Progenitor cell of endocrine pancreas (in vitro differentiated cells): ENCODE measurements around the gene C8A. TPM values are rescaled to one million over a fixed set of nuclear protein-coding genes. Genes with fewer than 3 reads are reported as not detected.

ENCODE experiments used
- DNase-seq: peaks from one replicate; pipeline ENCODE4 v3.0.0; 2021; ENCODE audit warnings: low spot score; ENCODE audit not compliant: unreplicated experiment
- H3K27ac Mint-ChIP-seq: 2 replicates; pipeline ENCODE4 v1.8.0; 2021; ENCODE audit warnings: mild to moderate bottlenecking, moderate library complexity, mixed read lengths
- H3K27me3 Mint-ChIP-seq: 2 replicates; pipeline ENCODE4 v1.8.0; 2021; ENCODE audit warnings: mixed read lengths
- H3K36me3 Mint-ChIP-seq: 2 replicates; pipeline ENCODE4 v1.8.0; 2022; ENCODE audit warnings: mixed read lengths; ENCODE audit not compliant: insufficient read depth
- H3K4me1 Mint-ChIP-seq: 2 replicates; pipeline ENCODE4 v1.8.0; 2021; ENCODE audit warnings: low read depth, mixed read lengths
- H3K4me3 Mint-ChIP-seq: 2 replicates; pipeline ENCODE4 v1.8.0; 2021; ENCODE audit warnings: low read depth, mild to moderate bottlenecking, moderate library complexity, mixed read lengths
- H3K9me3 Mint-ChIP-seq: 2 replicates; pipeline ENCODE4 v1.8.0; 2021; ENCODE audit warnings: low read depth, mixed read lengths
- total RNA-seq: library from RNA; stranded (reverse); gene quantifications from 2 replicates; pipeline ENCODE4 v1.2.1, GENCODE V29; 2021
- TF ChIP-seq, protein P1 (sequence below): fragments of 200-600 bp; sonication (generic); IDR thresholded peaks from one replicate; pipeline ENCODE4 v1.5.0; 2021; ENCODE audit warnings: antibody characterized with exemption, mild to moderate bottlenecking; ENCODE audit not compliant: unreplicated experiment

The C8A gene
- total RNA-seq, 1 donor from 2014 or later, result 0.77 TPM

GRCh38 chr1:56920591-56921001, 66.0 kb downstream of the C8A start:
- no peak for DNase-seq
- no peak overlapping the region for H3K27ac Mint-ChIP-seq
- TF ChIP-seq, protein P1, sequence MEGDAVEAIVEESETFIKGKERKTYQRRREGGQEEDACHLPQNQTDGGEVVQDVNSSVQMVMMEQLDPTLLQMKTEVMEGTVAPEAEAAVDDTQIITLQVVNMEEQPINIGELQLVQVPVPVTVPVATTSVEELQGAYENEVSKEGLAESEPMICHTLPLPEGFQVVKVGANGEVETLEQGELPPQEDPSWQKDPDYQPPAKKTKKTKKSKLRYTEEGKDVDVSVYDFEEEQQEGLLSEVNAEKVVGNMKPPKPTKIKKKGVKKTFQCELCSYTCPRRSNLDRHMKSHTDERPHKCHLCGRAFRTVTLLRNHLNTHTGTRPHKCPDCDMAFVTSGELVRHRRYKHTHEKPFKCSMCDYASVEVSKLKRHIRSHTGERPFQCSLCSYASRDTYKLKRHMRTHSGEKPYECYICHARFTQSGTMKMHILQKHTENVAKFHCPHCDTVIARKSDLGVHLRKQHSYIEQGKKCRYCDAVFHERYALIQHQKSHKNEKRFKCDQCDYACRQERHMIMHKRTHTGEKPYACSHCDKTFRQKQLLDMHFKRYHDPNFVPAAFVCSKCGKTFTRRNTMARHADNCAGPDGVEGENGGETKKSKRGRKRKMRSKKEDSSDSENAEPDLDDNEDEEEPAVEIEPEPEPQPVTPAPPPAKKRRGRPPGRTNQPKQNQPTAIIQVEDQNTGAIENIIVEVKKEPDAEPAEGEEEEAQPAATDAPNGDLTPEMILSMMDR, result no peak
- H3K9me3 Mint-ChIP-seq, result no peaks in the 10 kb centered on the region
- H3K36me3 Mint-ChIP-seq, result no peaks in the 10 kb centered on the region
- H3K4me3 Mint-ChIP-seq, result no peak overlapping the region
- peaks cover 17% of the 10 kb centered on the region for H3K27me3 Mint-ChIP-seq
- H3K4me1 Mint-ChIP-seq, result peaks cover 36% of the 10 kb centered on the region

- DNase-seq, result no peak
- H3K4me3 Mint-ChIP-seq, result no peak overlapping the region
- no peaks in the 10 kb centered on the region for H3K9me3 Mint-ChIP-seq
- TF ChIP-seq, protein P1, result no peak
- no peak overlapping the region for H3K27ac Mint-ChIP-seq
- H3K4me1 Mint-ChIP-seq, result peaks cover 38% of the 10 kb centered on the region
- peaks cover 16% of the 10 kb centered on the region for H3K27me3 Mint-ChIP-seq
- no peaks in the 10 kb centered on the region for H3K36me3 Mint-ChIP-seq
Measured at GRCh38 chr1:56921479-56921878, 66.9 kb downstream of the C8A start.

DNA sequence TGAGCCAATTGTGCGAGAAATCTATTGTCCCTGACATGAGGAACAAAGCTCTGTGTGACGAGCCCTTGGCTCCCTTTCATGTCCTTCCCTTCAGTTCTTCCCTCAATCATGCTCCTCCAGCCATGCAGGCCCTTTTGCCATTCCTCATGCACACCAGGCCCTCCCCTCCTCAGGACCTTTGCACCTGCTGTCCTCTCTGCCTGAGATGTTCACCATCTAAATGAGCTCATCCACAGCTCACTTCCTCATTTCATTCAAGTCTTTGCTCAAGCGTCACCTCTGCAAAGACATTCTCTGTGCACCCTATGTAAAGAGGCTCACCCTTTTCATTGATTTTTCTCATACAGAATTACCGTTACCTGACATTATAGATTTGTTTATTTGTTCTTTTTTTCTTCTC, 67.5 kb downstream of the C8A start:
- Mint-ChIP-seq H3K4me1 (peaks cover 38% of the 10 kb centered on the region), H3K9me3 (no peaks in the 10 kb centered on the region), H3K27me3 (peaks cover 16% of the 10 kb centered on the region), H3K36me3 (no peaks in the 10 kb centered on the region), H3K27ac (no peak overlapping the region), H3K4me3 (no peak overlapping the region)
- TF ChIP-seq, protein P1, result no peak
- DNase-seq, result no peak

GRCh38 chr1:56922507-56922906, 67.9 kb downstream of the C8A start:
- TF ChIP-seq, protein P1, result no peak
- Mint-ChIP-seq H3K9me3 (no peaks in the 10 kb centered on the region), H3K27me3 (peaks cover 16% of the 10 kb centered on the region), H3K27ac (no peak overlapping the region), H3K36me3 (no peaks in the 10 kb centered on the region), H3K4me3 (no peak overlapping the region), H3K4me1 (peaks cover 38% of the 10 kb centered on the region)
- no peak for DNase-seq

GRCh38 chr1:56923201-56923600, 68.6 kb downstream of the C8A start:
- H3K36me3 Mint-ChIP-seq, result no peaks in the 10 kb centered on the region
- no peaks in the 10 kb centered on the region for H3K9me3 Mint-ChIP-seq
- H3K27ac Mint-ChIP-seq, result peak overlapping the region; percentile 43
- TF ChIP-seq, protein P1, result no peak
- H3K4me1 Mint-ChIP-seq, result peaks cover 38% of the 10 kb centered on the region
- no peak for DNase-seq
- H3K27me3 Mint-ChIP-seq, result peaks cover 16% of the 10 kb centered on the region
- H3K4me3 Mint-ChIP-seq, result no peak overlapping the region
